ENCODE data around the gene KRTAP21-3. TPM values are rescaled to one million over a fixed set of nuclear protein-coding genes. Genes with fewer than 3 reads are reported as not detected.

The KRTAP21-3 gene
- total and polyA plus RNA-seq, 2 experiments from 2014 or later: not detected

DNA sequence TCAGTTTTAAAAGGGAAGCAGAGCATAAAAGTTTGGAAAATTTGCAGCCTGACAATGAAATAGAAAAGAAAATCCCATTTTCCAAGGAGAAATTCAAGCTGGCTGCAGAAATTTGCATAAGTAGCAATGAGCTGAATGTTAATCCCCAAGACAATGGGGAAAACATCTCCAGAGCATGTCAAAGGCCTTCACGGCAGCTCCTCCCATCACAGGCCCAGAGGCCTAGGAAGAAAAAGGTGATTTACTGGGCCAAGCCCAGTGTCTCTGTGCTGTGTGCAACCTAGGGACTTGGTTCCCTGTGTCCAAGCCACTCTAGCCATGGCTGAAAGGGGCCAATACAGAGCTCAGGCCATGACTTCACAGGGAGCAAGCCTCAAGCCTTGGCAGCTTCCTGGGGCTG, 49.8 kb downstream of the KRTAP21-3 start:
- no peak for ATAC-seq
- Histone ChIP-seq H3K27me3 (ENCODE audit: insufficient read depth) (no peaks in the 10 kb centered on the region), H3F3A (replicated peaks; ENCODE audit: low read depth) (no peaks in the 10 kb centered on the region), H4K20me1 (replicated peaks; ENCODE audit: insufficient read depth) (no peaks in the 10 kb centered on the region), H3K79me2 (replicated peaks; ENCODE audit: insufficient read depth) (no peaks in the 10 kb centered on the region), H3K27ac (ENCODE audit: low read depth) (no peak overlapping the region), H2AFZ (0 out of 2 replicates have a peak overlapping the region, but pooled peaks have one; percentile 12), H3K4me1 (ENCODE audit: insufficient read depth) (no peaks in the 10 kb centered on the region), H3K9me2 (ENCODE audit: insufficient read depth) (peaks cover 8% of the 10 kb centered on the region; the same call in 1 of the 2 replicates), H3K36me3 (ENCODE audit: insufficient read depth) (no peaks in the 10 kb centered on the region), H3K4me2 (no peak overlapping the region), H3K4me3 (no peak overlapping the region)
- Mint-ChIP-seq H3K9me3 (peaks cover 5% of the 10 kb centered on the region; the same call in 2 of the 3 replicates), H3K4me3 (no peak overlapping the region), H3K27ac (no peak overlapping the region), H3K4me1 (peaks cover 6% of the 10 kb centered on the region; the same call in 2 of the 3 replicates), H3K36me3 (ENCODE audit: low read depth) (peaks cover 6% of the 10 kb centered on the region; the same call in 2 of the 3 replicates), H3K27me3 (ENCODE audit: insufficient read depth, low read depth, poor library complexity) (no peaks in the 10 kb centered on the region)
- TF ChIP-seq CREB1 (CRISPR knock-in tag; IDR thresholded peaks at IDR 0.05; ENCODE audit: low read depth): no peak
- TF ChIP-seq, protein P1, sequence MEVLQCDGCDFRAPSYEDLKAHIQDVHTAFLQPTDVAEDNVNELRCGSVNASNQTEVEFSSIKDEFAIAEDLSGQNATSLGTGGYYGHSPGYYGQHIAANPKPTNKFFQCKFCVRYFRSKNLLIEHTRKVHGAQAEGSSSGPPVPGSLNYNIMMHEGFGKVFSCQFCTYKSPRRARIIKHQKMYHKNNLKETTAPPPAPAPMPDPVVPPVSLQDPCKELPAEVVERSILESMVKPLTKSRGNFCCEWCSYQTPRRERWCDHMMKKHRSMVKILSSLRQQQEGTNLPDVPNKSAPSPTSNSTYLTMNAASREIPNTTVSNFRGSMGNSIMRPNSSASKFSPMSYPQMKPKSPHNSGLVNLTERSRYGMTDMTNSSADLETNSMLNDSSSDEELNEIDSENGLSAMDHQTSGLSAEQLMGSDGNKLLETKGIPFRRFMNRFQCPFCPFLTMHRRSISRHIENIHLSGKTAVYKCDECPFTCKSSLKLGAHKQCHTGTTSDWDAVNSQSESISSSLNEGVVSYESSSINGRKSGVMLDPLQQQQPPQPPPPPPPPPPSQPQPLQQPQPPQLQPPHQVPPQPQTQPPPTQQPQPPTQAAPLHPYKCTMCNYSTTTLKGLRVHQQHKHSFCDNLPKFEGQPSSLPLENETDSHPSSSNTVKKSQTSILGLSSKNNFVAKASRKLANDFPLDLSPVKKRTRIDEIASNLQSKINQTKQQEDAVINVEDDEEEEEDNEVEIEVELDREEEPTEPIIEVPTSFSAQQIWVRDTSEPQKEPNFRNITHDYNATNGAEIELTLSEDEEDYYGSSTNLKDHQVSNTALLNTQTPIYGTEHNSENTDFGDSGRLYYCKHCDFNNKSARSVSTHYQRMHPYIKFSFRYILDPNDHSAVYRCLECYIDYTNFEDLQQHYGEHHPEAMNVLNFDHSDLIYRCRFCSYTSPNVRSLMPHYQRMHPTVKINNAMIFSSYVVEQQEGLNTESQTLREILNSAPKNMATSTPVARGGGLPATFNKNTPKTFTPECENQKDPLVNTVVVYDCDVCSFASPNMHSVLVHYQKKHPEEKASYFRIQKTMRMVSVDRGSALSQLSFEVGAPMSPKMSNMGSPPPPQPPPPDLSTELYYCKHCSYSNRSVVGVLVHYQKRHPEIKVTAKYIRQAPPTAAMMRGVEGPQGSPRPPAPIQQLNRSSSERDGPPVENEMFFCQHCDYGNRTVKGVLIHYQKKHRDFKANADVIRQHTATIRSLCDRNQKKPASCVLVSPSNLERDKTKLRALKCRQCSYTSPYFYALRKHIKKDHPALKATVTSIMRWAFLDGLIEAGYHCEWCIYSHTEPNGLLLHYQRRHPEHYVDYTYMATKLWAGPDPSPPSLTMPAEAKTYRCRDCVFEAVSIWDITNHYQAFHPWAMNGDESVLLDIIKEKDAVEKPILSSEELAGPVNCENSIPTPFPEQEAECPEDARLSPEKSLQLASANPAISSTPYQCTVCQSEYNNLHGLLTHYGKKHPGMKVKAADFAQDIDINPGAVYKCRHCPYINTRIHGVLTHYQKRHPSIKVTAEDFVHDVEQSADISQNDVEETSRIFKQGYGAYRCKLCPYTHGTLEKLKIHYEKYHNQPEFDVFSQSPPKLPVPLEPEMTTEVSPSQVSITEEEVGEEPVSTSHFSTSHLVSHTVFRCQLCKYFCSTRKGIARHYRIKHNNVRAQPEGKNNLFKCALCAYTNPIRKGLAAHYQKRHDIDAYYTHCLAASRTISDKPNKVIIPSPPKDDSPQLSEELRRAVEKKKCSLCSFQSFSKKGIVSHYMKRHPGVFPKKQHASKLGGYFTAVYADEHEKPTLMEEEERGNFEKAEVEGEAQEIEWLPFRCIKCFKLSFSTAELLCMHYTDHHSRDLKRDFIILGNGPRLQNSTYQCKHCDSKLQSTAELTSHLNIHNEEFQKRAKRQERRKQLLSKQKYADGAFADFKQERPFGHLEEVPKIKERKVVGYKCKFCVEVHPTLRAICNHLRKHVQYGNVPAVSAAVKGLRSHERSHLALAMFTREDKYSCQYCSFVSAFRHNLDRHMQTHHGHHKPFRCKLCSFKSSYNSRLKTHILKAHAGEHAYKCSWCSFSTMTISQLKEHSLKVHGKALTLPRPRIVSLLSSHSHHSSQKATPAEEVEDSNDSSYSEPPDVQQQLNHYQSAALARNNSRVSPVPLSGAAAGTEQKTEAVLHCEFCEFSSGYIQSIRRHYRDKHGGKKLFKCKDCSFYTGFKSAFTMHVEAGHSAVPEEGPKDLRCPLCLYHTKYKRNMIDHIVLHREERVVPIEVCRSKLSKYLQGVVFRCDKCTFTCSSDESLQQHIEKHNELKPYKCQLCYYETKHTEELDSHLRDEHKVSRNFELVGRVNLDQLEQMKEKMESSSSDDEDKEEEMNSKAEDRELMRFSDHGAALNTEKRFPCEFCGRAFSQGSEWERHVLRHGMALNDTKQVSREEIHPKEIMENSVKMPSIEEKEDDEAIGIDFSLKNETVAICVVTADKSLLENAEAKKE (CRISPR knock-in tag; IDR thresholded peaks at IDR 0.05): 0 out of 2 replicates have a peak, but pooled peaks have one; percentile 36
- no peak for DNase-seq (ENCODE audit: low spot score)

Small RNA genes lying within 50 kb of the gene (small RNA-seq; reads per million reads assigned to genes)
- gene AP000244.1 (ENCODE audit: low replicate concordance) (not detected), gene KRTAP21-3 (ENCODE audit: low replicate concordance) (not detected)

Other genes starting within 250 kb of the KRTAP21-3 start
- gene KRTAP19-1, start 238.4 kb downstream of the KRTAP21-3 start, total RNA-seq (2014; rRNA removed; shearing (Covaris generic)): not detected in 2 replicates
- not detected in 2 replicates for gene KRTAP19-1, start 238.4 kb downstream of the KRTAP21-3 start, polyA plus RNA-seq (2016; fragmentation: Nextera tagmentation; extraction: Ambion mirVana)
- gene KRTAP19-2, start 231.3 kb downstream of the KRTAP21-3 start, total RNA-seq (2014; rRNA removed; shearing (Covaris generic)): not detected in 2 replicates
- not detected in 2 replicates for gene KRTAP19-2, start 231.3 kb downstream of the KRTAP21-3 start, polyA plus RNA-seq (2016; fragmentation: Nextera tagmentation; extraction: Ambion mirVana)
- gene KRTAP19-3, start 226.8 kb downstream of the KRTAP21-3 start, total RNA-seq (2014; rRNA removed; shearing (Covaris generic)): not detected in 2 replicates
- gene KRTAP19-3, start 226.8 kb downstream of the KRTAP21-3 start, polyA plus RNA-seq (2016; fragmentation: Nextera tagmentation; extraction: Ambion mirVana): not detected in 2 replicates
- not detected in 2 replicates for gene KRTAP19-4, start 221.6 kb downstream of the KRTAP21-3 start, total RNA-seq (2014; rRNA removed; shearing (Covaris generic))
- not detected in 2 replicates for gene KRTAP19-4, start 221.6 kb downstream of the KRTAP21-3 start, polyA plus RNA-seq (2016; fragmentation: Nextera tagmentation; extraction: Ambion mirVana)
- not detected in 2 replicates for gene KRTAP19-5, start 216.6 kb downstream of the KRTAP21-3 start, total RNA-seq (2014; rRNA removed; shearing (Covaris generic))
- gene KRTAP19-5, start 216.6 kb downstream of the KRTAP21-3 start, polyA plus RNA-seq (2016; fragmentation: Nextera tagmentation; extraction: Ambion mirVana): not detected in 2 replicates
- gene KRTAP19-6, start 176.9 kb downstream of the KRTAP21-3 start, total RNA-seq (2014; rRNA removed; shearing (Covaris generic)): not detected in 2 replicates
- gene KRTAP19-6, start 176.9 kb downstream of the KRTAP21-3 start, polyA plus RNA-seq (2016; fragmentation: Nextera tagmentation; extraction: Ambion mirVana): not detected in 2 replicates
- not detected in 2 replicates for gene KRTAP19-7, start 157.5 kb downstream of the KRTAP21-3 start, total RNA-seq (2014; rRNA removed; shearing (Covaris generic))
- gene KRTAP19-7, start 157.5 kb downstream of the KRTAP21-3 start, polyA plus RNA-seq (2016; fragmentation: Nextera tagmentation; extraction: Ambion mirVana): not detected in 2 replicates
- not detected in 2 replicates for gene KRTAP22-2, start 128.4 kb downstream of the KRTAP21-3 start, total RNA-seq (2014; rRNA removed; shearing (Covaris generic))
- not detected in 2 replicates for gene KRTAP22-2, start 128.4 kb downstream of the KRTAP21-3 start, polyA plus RNA-seq (2016; fragmentation: Nextera tagmentation; extraction: Ambion mirVana)
- gene KRTAP6-3, start 126.3 kb downstream of the KRTAP21-3 start, total RNA-seq (2014; rRNA removed; shearing (Covaris generic)): not detected in 2 replicates
- not detected in 2 replicates for gene KRTAP6-3, start 126.3 kb downstream of the KRTAP21-3 start, polyA plus RNA-seq (2016; fragmentation: Nextera tagmentation; extraction: Ambion mirVana)
- not detected in 2 replicates for gene KRTAP6-2, start 119.9 kb downstream of the KRTAP21-3 start, total RNA-seq (2014; rRNA removed; shearing (Covaris generic))
- gene KRTAP6-2, start 119.9 kb downstream of the KRTAP21-3 start, polyA plus RNA-seq (2016; fragmentation: Nextera tagmentation; extraction: Ambion mirVana): not detected in 2 replicates
- not detected in 2 replicates for gene KRTAP22-1, start 117.7 kb downstream of the KRTAP21-3 start, total RNA-seq (2014; rRNA removed; shearing (Covaris generic))
- gene KRTAP22-1, start 117.7 kb downstream of the KRTAP21-3 start, polyA plus RNA-seq (2016; fragmentation: Nextera tagmentation; extraction: Ambion mirVana): not detected in 2 replicates
- gene KRTAP6-1, start 104.8 kb downstream of the KRTAP21-3 start, total RNA-seq (2014; rRNA removed; shearing (Covaris generic)): not detected in 2 replicates
- not detected in 2 replicates for gene KRTAP6-1, start 104.8 kb downstream of the KRTAP21-3 start, polyA plus RNA-seq (2016; fragmentation: Nextera tagmentation; extraction: Ambion mirVana)
- gene KRTAP20-1, start 102.4 kb downstream of the KRTAP21-3 start, total RNA-seq (2014; rRNA removed; shearing (Covaris generic)): not detected in 2 replicates
- not detected in 2 replicates for gene KRTAP20-1, start 102.4 kb downstream of the KRTAP21-3 start, polyA plus RNA-seq (2016; fragmentation: Nextera tagmentation; extraction: Ambion mirVana)
- not detected in 2 replicates for gene KRTAP20-4, start 98.2 kb downstream of the KRTAP21-3 start, total RNA-seq (2014; rRNA removed; shearing (Covaris generic))
- gene KRTAP20-4, start 98.2 kb downstream of the KRTAP21-3 start, polyA plus RNA-seq (2016; fragmentation: Nextera tagmentation; extraction: Ambion mirVana): not detected in 2 replicates
- gene KRTAP20-2, start 83.6 kb downstream of the KRTAP21-3 start, total RNA-seq (2014; rRNA removed; shearing (Covaris generic)): not detected in 2 replicates
- gene KRTAP20-2, start 83.6 kb downstream of the KRTAP21-3 start, polyA plus RNA-seq (2016; fragmentation: Nextera tagmentation; extraction: Ambion mirVana): not detected in 2 replicates
- gene KRTAP20-3, start 75.9 kb downstream of the KRTAP21-3 start, total RNA-seq (2014; rRNA removed; shearing (Covaris generic)): not detected in 2 replicates
- gene KRTAP20-3, start 75.9 kb downstream of the KRTAP21-3 start, polyA plus RNA-seq (2016; fragmentation: Nextera tagmentation; extraction: Ambion mirVana): not detected in 2 replicates
- not detected in 2 replicates for gene KRTAP21-2, start 28.5 kb upstream of the KRTAP21-3 start, total RNA-seq (2014; rRNA removed; shearing (Covaris generic))
- gene KRTAP21-2, start 28.5 kb upstream of the KRTAP21-3 start, polyA plus RNA-seq (2016; fragmentation: Nextera tagmentation; extraction: Ambion mirVana): not detected in 2 replicates
- not detected in 2 replicates for gene KRTAP21-1, start 36.7 kb upstream of the KRTAP21-3 start, total RNA-seq (2014; rRNA removed; shearing (Covaris generic))
- gene KRTAP21-1, start 36.7 kb upstream of the KRTAP21-3 start, polyA plus RNA-seq (2016; fragmentation: Nextera tagmentation; extraction: Ambion mirVana): not detected in 2 replicates
- gene KRTAP8-1, start 94.5 kb upstream of the KRTAP21-3 start, total RNA-seq (2014; rRNA removed; shearing (Covaris generic)): not detected in 2 replicates
- not detected in 2 replicates for gene KRTAP8-1, start 94.5 kb upstream of the KRTAP21-3 start, polyA plus RNA-seq (2016; fragmentation: Nextera tagmentation; extraction: Ambion mirVana)
- gene KRTAP7-1, start 111.0 kb upstream of the KRTAP21-3 start, total RNA-seq (2014; rRNA removed; shearing (Covaris generic)): not detected in 2 replicates
- gene KRTAP7-1, start 111.0 kb upstream of the KRTAP21-3 start, polyA plus RNA-seq (2016; fragmentation: Nextera tagmentation; extraction: Ambion mirVana): not detected in 2 replicates
- not detected in 2 replicates for gene KRTAP11-1, start 162.8 kb upstream of the KRTAP21-3 start, total RNA-seq (2014; rRNA removed; shearing (Covaris generic))
- gene KRTAP11-1, start 162.8 kb upstream of the KRTAP21-3 start, polyA plus RNA-seq (2016; fragmentation: Nextera tagmentation; extraction: Ambion mirVana): not detected in 2 replicates